ENCODE results near the gene HHIPL2.

Gene HHIPL2

GRCh38 chr1:222547944-222548671, at the start of gene HHIPL2:
Gene HHIPL2 (minus strand): TSS chr1:222548104. CDS start chr1:222548044, 60 bp downstream.
- Mint-ChIP-seq H3K4me3 (no peak within 1 kb of the TSS), H3K27ac (no peak within 1 kb of the TSS), H3K4me1 (ENCODE audit: low read depth) (no peaks in the 10 kb centered on the region), H3K36me3 (ENCODE audit: low read depth) (no peaks in the 10 kb centered on the region), H3K27me3 (ENCODE audit: low read depth) (peaks cover 5% of the 10 kb centered on the region), H3K9me3 (no peaks in the 10 kb centered on the region)

DNA sequence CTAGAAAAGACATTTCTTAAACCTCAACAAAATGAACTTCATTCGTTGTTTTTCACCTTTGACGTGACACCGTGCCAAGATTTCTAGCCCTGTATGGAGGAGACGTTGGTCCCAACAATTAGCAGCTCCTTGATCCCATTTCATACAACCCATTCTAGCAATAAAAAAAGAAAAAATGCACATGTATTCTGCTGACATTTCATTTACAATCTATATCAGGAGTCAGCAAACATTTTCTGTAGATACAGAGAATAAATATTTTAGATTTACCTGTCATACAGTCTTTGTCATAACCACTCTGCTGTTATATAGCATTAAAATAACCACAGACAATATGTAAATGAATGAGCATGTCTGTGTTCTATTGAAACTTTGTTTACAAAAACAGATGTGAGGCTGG, 48.8 kb upstream of the HHIPL2 start:
- no peak overlapping the region for H3K4me3 Mint-ChIP-seq
- no peaks in the 10 kb centered on the region for H3K4me1 Mint-ChIP-seq (ENCODE audit: low read depth)
- peaks cover 9% of the 10 kb centered on the region for H3K27me3 Mint-ChIP-seq (ENCODE audit: low read depth)
- H3K9me3 Mint-ChIP-seq: no peaks in the 10 kb centered on the region
- H3K36me3 Mint-ChIP-seq (ENCODE audit: low read depth): no peaks in the 10 kb centered on the region
- H3K27ac Mint-ChIP-seq: no peak overlapping the region

GRCh38 chr1:222594789-222595188, 46.9 kb upstream of the HHIPL2 start:
- H3K27me3 Mint-ChIP-seq (ENCODE audit: low read depth): peaks cover 3% of the 10 kb centered on the region
- H3K27ac Mint-ChIP-seq: no peak overlapping the region
- no peak overlapping the region for H3K4me3 Mint-ChIP-seq
- H3K4me1 Mint-ChIP-seq (ENCODE audit: low read depth): peaks cover 9% of the 10 kb centered on the region
- peaks cover under 1% of the 10 kb centered on the region for H3K36me3 Mint-ChIP-seq (ENCODE audit: low read depth)
- no peaks in the 10 kb centered on the region for H3K9me3 Mint-ChIP-seq

DNA sequence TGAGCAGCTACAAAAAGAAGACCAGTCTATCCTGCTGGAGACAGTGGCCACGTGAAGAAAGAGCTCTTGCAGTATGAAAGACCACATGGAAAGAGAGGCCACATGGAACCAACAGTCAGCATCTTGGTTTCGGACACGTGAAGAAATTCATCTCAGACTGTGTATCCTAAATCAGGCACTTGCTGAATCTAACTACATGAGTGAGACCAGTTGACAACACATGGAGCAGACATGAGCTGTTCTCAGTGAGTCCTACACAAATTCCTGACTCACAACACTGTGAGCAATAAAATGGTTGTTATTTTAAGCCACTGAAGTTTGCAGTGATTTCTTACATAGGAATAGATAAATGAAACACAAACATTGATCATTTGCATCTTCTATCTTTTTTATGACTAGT, 44.3 kb upstream of the HHIPL2 start:
- no peaks in the 10 kb centered on the region for H3K27me3 Mint-ChIP-seq (ENCODE audit: low read depth)
- no peak overlapping the region for H3K27ac Mint-ChIP-seq
- H3K36me3 Mint-ChIP-seq (ENCODE audit: low read depth): peaks cover 15% of the 10 kb centered on the region
- no peaks in the 10 kb centered on the region for H3K9me3 Mint-ChIP-seq
- peaks cover 29% of the 10 kb centered on the region for H3K4me1 Mint-ChIP-seq (ENCODE audit: low read depth)
- no peak overlapping the region for H3K4me3 Mint-ChIP-seq

GRCh38 chr1:222589462-222590302, 41.8 kb upstream of the HHIPL2 start, which contains the start of gene TAF1A:
Gene TAF1A (minus strand): TSS chr1:222589933.
- Mint-ChIP-seq H3K4me1 (ENCODE audit: low read depth) (peaks cover 37% of the 10 kb centered on the region), H3K27me3 (ENCODE audit: low read depth) (no peaks in the 10 kb centered on the region), H3K4me3 (peak within 1 kb of the TSS; percentile 93)

GRCh38 chr1:222588135-222588534, 40.2 kb upstream of the HHIPL2 start:
- Mint-ChIP-seq H3K4me3 (no peak overlapping the region), H3K27ac (no peak overlapping the region), H3K36me3 (ENCODE audit: low read depth) (peaks cover 30% of the 10 kb centered on the region), H3K4me1 (ENCODE audit: low read depth) (peaks cover 39% of the 10 kb centered on the region), H3K9me3 (no peaks in the 10 kb centered on the region), H3K27me3 (ENCODE audit: low read depth) (no peaks in the 10 kb centered on the region)

More at GRCh38 chr1:222589462-222590302, 41.8 kb upstream of the HHIPL2 start, which contains the start of gene TAF1A:
- H3K27ac Mint-ChIP-seq: peak within 1 kb of the TSS; percentile 90
- H3K9me3 Mint-ChIP-seq: no peaks in the 10 kb centered on the region
- H3K36me3 Mint-ChIP-seq (ENCODE audit: low read depth): peaks cover 24% of the 10 kb centered on the region

- Mint-ChIP-seq H3K4me3 (no peak overlapping the region), H3K27ac (no peak overlapping the region), H3K27me3 (ENCODE audit: low read depth) (no peaks in the 10 kb centered on the region), H3K4me1 (ENCODE audit: low read depth) (peaks cover 42% of the 10 kb centered on the region), H3K36me3 (ENCODE audit: low read depth) (peaks cover 37% of the 10 kb centered on the region), H3K9me3 (no peaks in the 10 kb centered on the region)
Observed at GRCh38 chr1:222586842-222587241, 38.9 kb upstream of the HHIPL2 start.

DNA sequence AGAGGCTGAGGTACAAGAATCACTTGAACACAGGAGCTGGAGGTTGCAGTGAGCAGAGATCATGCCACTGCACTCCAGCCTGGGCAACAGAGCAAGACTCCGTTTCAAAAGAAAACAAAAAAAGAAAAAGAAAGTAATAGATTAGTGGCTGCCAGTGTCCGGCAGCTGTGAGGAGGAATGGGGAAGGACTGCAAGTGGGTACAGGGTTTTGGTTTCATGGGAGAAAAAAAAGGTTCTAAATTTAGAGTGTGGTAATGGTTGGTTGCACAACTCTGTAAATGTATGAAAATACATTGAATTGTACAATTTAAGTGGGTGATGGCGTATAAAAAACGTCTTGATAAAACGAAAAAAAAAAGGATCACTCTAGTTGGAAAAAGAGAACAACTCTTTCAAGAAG, 35.2 kb upstream of the HHIPL2 start:
- Mint-ChIP-seq H3K36me3 (ENCODE audit: low read depth) (peaks cover 35% of the 10 kb centered on the region), H3K27me3 (ENCODE audit: low read depth) (no peaks in the 10 kb centered on the region), H3K4me3 (no peak overlapping the region), H3K27ac (no peak overlapping the region), H3K4me1 (ENCODE audit: low read depth) (peaks cover 19% of the 10 kb centered on the region), H3K9me3 (no peaks in the 10 kb centered on the region)

DNA sequence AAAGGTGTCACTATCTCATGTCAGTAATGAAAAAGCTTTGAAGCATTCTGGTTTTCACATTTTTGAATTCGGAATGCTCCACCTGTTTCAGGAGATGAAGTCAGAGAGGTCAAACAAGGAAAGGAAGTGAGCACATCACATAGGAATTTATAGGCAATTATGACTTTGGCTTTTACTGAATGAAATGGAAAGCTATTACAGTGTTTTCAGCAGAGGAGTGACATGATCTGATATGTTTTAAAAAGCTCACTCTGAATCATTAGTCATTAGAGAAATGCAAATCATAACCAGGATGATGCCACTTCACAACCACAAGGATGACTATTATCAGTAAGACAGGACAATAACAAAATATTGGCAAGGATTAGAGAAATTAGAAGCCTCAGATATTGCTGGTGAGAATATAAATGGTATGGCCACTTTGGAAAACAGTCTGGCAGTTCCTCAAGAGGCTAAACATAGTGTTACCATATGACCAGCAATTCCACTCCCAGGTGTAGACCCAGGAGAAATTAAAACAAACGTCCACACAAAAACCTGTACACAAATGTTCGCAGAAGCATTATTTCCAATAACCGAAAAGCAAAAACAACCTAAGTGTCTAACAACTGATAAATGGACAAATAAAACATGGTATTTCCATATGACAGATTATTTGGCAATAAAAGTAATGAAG, 34.3 kb upstream of the HHIPL2 start:
- peaks cover 13% of the 10 kb centered on the region for H3K4me1 Mint-ChIP-seq (ENCODE audit: low read depth)
- H3K27ac Mint-ChIP-seq: no peak overlapping the region
- no peaks in the 10 kb centered on the region for H3K9me3 Mint-ChIP-seq
- no peaks in the 10 kb centered on the region for H3K27me3 Mint-ChIP-seq (ENCODE audit: low read depth)
- H3K36me3 Mint-ChIP-seq (ENCODE audit: low read depth): peaks cover 33% of the 10 kb centered on the region
- H3K4me3 Mint-ChIP-seq: no peak overlapping the region

GRCh38 chr1:222579316-222579715, 31.4 kb upstream of the HHIPL2 start:
- H3K4me1 Mint-ChIP-seq (ENCODE audit: low read depth): peaks cover 4% of the 10 kb centered on the region
- H3K27me3 Mint-ChIP-seq (ENCODE audit: low read depth): no peaks in the 10 kb centered on the region
- no peaks in the 10 kb centered on the region for H3K9me3 Mint-ChIP-seq
- peaks cover 30% of the 10 kb centered on the region for H3K36me3 Mint-ChIP-seq (ENCODE audit: low read depth)
- H3K27ac Mint-ChIP-seq: no peak overlapping the region
- H3K4me3 Mint-ChIP-seq: no peak overlapping the region

DNA sequence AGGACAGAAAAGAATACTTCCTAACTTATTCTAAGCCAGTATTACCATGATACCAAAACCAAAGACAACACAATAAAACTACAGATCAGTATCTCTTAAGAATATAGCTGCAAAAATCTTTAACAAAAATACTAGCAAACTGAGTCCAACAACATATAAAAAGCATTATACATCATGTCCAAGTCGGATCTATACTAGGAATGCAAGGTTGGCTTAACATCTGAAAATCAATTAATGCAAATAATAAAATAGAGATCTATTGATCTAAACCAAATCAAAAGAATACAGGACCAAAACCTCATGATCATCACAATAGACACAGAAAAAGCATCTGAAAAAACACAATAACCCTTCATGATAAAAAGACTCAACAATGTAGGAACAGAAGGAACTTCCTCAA, 22.9 kb upstream of the HHIPL2 start:
- Mint-ChIP-seq H3K4me3 (no peak overlapping the region), H3K36me3 (ENCODE audit: low read depth) (peaks cover 39% of the 10 kb centered on the region), H3K9me3 (peaks cover 8% of the 10 kb centered on the region), H3K27me3 (ENCODE audit: low read depth) (no peaks in the 10 kb centered on the region), H3K27ac (no peak overlapping the region), H3K4me1 (ENCODE audit: low read depth) (no peaks in the 10 kb centered on the region)

GRCh38 chr1:222561656-222562055, 13.8 kb upstream of the HHIPL2 start:
- Mint-ChIP-seq H3K4me3 (no peak overlapping the region), H3K9me3 (no peaks in the 10 kb centered on the region), H3K4me1 (ENCODE audit: low read depth) (no peaks in the 10 kb centered on the region), H3K27ac (no peak overlapping the region), H3K36me3 (ENCODE audit: low read depth) (peaks cover 18% of the 10 kb centered on the region), H3K27me3 (ENCODE audit: low read depth) (no peaks in the 10 kb centered on the region)

DNA sequence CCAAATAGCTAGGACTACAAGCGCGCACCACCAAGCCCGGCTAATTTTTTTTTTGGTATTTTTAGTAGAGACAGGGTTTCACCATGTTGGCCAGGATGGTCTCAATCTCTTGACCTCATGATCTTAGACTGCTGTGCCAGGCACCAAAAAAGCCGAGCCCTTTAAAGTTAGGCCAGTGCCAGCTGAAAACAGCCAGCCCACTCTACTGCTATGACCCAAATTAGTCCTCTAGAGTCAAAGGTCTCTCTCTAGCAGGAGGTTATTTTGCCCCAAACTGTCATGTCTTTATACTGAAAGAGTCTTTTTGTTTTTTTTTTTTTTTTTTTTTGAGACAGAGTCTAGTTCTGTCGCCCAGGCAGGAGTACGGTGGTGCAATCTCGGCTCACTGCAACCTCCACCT, 9.7 kb upstream of the HHIPL2 start:
- Mint-ChIP-seq H3K27me3 (ENCODE audit: low read depth) (no peaks in the 10 kb centered on the region), H3K36me3 (ENCODE audit: low read depth) (peaks cover 14% of the 10 kb centered on the region), H3K4me1 (ENCODE audit: low read depth) (no peaks in the 10 kb centered on the region), H3K9me3 (no peaks in the 10 kb centered on the region), H3K4me3 (no peak overlapping the region), H3K27ac (no peak overlapping the region)

DNA sequence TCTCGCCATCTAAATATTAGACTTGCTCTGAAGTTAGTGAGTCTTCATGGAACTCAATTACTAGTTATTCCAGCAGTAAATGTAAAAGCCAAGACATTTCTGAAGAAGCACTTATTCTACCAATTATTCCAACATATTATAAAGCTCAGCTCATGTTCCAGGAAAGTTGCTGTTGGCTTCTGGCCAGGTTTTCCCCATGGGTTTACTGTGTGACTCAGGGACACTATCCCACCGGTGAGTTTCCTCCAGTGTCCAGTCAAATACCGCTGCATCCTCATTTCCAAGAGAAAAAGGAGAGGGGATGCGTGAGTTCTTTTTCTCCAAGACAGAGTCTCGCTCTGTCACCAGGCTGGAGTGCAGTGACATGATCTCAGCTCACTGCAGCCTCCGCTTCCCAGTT, 9.2 kb upstream of the HHIPL2 start:
- H3K36me3 Mint-ChIP-seq (ENCODE audit: low read depth): peaks cover 14% of the 10 kb centered on the region
- H3K9me3 Mint-ChIP-seq: no peaks in the 10 kb centered on the region
- no peaks in the 10 kb centered on the region for H3K27me3 Mint-ChIP-seq (ENCODE audit: low read depth)
- H3K4me1 Mint-ChIP-seq (ENCODE audit: low read depth): no peaks in the 10 kb centered on the region
- H3K27ac Mint-ChIP-seq: no peak overlapping the region
- no peak overlapping the region for H3K4me3 Mint-ChIP-seq

All from T-helper 1 cell treated with Interleukin-12 subunit alpha and Interleukin-12 subunit beta and Interleukin-4 antibody, amounts not matched to agents 30 μg/mL and 1 μg/mL, for 36 hours (primary cell).